Lower leg skin (tissue), 4 donors: Measurements from ENCODE around the gene SMTN. TPM values are rescaled to one million over a fixed set of nuclear protein-coding genes. Genes with fewer than 3 reads are reported as not detected.
A peak's percentile ranks its signal among the peaks of the same experiment; 100 is the strongest.

Source experiments
- DNase-seq, 2 donors: peaks; one replicate each; pipeline ENCODE4 v3.0.0-alpha.2; 2019; ENCODE audit warnings: low spot score in 2 of 2
- H3K4me3 ChIP-seq: fragments of 200-600 bp; sonication (generic); 2 replicates; pipeline ENCODE4 v1.5.1; 2017; ENCODE audit warnings: mild to moderate bottlenecking, low read depth; ENCODE audit not compliant: poor library complexity, severe bottlenecking
- POLR2A ChIP-seq, 2 donors: fragments of 450-650 bp; IDR thresholded peaks; one replicate each; pipeline ENCODE4 v1.6.1; 2016 to 2017; ENCODE audit warnings: antibody characterized with exemption in 2 of 2, mild to moderate bottlenecking in 1 of 2, moderate library complexity in 1 of 2
- WGBS, 2 donors: methylation state at CpG; one replicate each; pipeline ENCODE4 v1.1.5; 2018; 5-methylcytosine and 5-hydroxymethylcytosine counted together
- intact Hi-C: fragments of 100-400 bp; cut with DNase I; formaldehyde crosslinking; loops from one replicate; pipeline ENCODE4 v1.15.0; 2023; ENCODE audit warnings: low total_unique reads
- total RNA-seq, 4 donors: library from RNA; depleted of rRNA; stranded (reverse); fragments of >200 nt; gene quantifications; one replicate each; pipeline ENCODE4 v1.1.0, GENCODE V29; 2016
- TF ChIP-seq, protein P1 (sequence below), 3 donors: fragments of 450-650 bp; IDR thresholded peaks; one replicate each; pipeline ENCODE4 v1.5.1; 2016; ENCODE audit warnings: antibody characterized with exemption in 3 of 3, mild to moderate bottlenecking in 3 of 3, moderate library complexity in 2 of 3

The SMTN gene
- total RNA-seq, 4 donors from 2014 or later: 46.1 to 86.1 (median 62.3) TPM

DNA sequence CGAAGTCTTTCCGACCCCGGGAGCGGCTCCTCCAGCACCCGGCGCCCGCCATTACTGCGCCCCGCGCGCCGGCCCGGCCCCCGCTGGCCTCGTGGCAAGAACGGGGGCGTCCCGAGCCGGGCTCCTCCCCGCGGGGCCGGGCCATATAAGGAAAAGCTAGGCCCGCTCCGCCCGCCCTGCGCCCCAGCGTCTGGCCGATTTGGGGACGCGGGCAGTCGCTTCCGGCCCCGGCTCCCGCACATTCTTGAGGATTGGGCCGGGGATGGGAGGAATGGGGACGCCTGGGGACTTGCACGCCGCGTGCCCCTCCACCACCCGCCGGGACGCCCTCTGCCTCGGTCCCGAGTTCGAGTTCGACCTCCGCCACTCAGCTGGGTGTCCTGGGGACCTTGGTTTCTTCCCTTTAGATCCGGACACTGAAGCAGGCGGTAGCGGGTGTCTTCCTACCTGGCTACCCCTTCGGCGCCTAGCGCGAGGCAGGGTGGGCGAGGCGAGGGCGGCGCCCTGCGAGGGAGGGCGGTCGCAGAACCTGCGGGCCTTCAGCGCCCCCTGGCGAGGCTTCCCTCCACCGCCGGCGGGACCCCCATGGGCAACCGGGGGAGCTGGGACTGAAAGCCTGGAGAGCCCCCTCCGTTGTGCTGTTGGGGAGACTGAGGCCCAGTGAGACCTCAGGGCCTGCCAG, 3.8 kb downstream of the SMTN start:
- WGBS, 2 donors: 0 to 1% methylated on average over 1 to 27 of the region's 69 CpGs
- peak; percentile 81 to 98 for DNase-seq
- H3K4me3 ChIP-seq: peak overlapping the region; percentile 30
- intact Hi-C loops: loop anchor here (5.0 kb wide), 1 partner anchor 138 kb away; no protein-coding TSS in a partner anchor
- peak in 1 of 2 donors; percentile 7 for TF ChIP-seq POLR2A (IDR thresholded peaks at IDR 0.05)
- TF ChIP-seq, protein P1, sequence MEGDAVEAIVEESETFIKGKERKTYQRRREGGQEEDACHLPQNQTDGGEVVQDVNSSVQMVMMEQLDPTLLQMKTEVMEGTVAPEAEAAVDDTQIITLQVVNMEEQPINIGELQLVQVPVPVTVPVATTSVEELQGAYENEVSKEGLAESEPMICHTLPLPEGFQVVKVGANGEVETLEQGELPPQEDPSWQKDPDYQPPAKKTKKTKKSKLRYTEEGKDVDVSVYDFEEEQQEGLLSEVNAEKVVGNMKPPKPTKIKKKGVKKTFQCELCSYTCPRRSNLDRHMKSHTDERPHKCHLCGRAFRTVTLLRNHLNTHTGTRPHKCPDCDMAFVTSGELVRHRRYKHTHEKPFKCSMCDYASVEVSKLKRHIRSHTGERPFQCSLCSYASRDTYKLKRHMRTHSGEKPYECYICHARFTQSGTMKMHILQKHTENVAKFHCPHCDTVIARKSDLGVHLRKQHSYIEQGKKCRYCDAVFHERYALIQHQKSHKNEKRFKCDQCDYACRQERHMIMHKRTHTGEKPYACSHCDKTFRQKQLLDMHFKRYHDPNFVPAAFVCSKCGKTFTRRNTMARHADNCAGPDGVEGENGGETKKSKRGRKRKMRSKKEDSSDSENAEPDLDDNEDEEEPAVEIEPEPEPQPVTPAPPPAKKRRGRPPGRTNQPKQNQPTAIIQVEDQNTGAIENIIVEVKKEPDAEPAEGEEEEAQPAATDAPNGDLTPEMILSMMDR (IDR thresholded peaks at IDR 0.05): peak in 1 of 3 donors; percentile 22

DNA sequence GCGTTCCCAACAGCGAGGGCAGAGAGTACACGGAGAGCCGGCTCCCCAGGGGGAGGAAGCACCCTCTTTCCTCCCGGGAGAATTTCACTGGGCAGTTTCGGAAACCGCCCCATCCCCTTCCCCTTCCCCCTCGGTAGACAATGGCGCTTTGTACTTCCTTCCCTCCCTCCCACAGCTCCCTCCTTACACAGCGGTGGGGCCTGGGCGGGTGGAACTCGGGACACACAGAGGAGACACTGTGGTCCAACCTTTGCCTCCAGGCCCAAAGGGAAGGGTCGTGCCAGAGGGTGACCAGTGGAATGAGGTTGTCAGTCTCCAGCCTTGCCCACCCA, 4.3 kb downstream of the SMTN start:
- TF ChIP-seq, protein P1 (IDR thresholded peaks at IDR 0.05): no peak
- no peak for TF ChIP-seq POLR2A (IDR thresholded peaks at IDR 0.05)
- intact Hi-C loops: loop anchor here (5.0 kb wide), 1 partner anchor 138 kb away; no protein-coding TSS in a partner anchor
- H3K4me3 ChIP-seq: no peak overlapping the region
- peak; percentile 35 to 90 for DNase-seq
- WGBS, 2 donors: 15 to 22% methylated on average over 11 to 12 of the region's 13 CpGs

DNA sequence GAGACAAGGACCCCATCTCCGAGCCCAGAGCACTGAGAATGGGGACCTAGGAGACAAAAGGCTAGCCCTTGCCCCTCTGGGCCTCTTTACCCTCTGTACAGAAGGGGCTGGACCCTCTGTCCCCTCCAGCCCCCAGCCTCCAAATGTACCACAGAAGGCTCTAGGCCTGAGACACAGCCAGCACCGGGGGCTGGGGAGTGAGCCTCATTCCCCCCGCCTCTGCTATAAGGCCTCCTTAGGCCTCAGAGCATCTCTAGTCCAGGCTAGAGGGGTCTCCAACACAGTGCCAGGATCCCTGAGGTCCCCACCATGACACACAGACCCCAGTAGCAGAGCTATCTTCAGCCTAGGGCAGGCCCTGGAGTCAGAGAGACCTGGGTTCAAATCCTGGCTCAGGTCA, 4.8 kb downstream of the SMTN start:
- no peak for DNase-seq
- H3K4me3 ChIP-seq: no peak overlapping the region
- WGBS, 2 donors: 75 to 80% methylated on average over 3 of the region's 3 CpGs
- intact Hi-C loops: loop anchor here (5.0 kb wide), 1 partner anchor 139 kb away; no protein-coding TSS in a partner anchor
- TF ChIP-seq POLR2A (IDR thresholded peaks at IDR 0.05): no peak
- TF ChIP-seq, protein P1 (IDR thresholded peaks at IDR 0.05): no peak

DNA sequence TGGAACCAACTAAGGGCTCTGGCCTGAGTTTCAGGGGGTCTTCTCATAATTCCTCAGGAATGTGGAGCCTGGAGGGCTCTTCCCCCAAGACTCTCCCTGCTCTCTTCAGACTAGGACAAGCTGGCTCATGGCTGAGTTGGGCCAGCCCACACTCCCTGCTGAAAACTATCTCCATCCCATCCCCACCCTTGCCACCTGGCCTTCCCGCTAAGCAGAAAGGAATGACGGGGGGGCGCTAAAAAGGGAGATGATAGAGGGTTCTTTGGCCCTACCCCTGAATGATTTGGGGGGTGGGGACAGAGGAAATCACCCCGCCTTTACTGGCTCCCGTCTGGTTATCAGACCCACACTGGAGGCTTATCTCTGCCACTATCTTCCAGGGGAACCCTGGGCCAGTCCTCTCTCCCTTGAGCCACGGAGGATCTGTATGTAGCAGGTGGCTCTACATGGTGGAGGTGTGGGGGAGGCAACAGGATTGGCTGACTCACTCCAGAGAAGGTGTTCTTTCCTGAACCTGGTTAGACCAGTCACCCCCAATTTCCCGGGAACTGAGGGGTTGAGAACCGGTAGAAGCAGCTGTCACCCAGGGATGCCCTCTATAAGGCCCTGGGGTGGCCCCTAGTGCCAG, 5.7 kb downstream of the SMTN start:
- WGBS, 2 donors: 62% methylated on average over 8 of the region's 8 CpGs
- intact Hi-C loops: loop anchor here (5.0 kb wide), 1 partner anchor 140 kb away; no protein-coding TSS in a partner anchor
- TF ChIP-seq, protein P1 (IDR thresholded peaks at IDR 0.05): no peak
- no peak for TF ChIP-seq POLR2A (IDR thresholded peaks at IDR 0.05)
- no peak overlapping the region for H3K4me3 ChIP-seq
- DNase-seq: no peak

DNA sequence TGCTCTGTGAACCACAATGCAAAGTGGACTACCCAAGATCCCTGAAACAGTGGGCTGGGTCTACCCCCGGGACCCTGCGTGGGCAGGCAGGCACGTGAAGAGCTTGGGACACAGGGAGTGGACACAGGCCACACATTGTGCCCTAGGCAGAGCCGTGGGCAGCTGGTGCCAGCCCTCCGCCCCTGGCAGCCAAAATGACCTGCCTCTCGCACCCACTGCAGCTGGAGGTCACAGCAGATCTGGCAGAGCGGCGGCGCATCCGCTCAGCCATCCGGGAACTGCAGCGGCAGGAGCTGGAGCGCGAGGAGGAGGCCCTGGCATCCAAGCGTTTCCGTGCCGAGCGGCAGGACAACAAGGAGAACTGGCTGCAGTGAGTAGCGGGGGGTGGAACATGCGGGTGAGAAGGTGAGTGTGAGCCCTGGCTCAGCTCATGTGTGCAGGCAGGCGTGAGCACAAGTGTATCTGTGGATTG, 6.7 kb downstream of the SMTN start:
- TF ChIP-seq POLR2A (IDR thresholded peaks at IDR 0.05): no peak
- TF ChIP-seq, protein P1 (IDR thresholded peaks at IDR 0.05): no peak
- no peak for DNase-seq
- intact Hi-C loops: loop anchor here (5.0 kb wide), 1 partner anchor 140 kb away; no protein-coding TSS in a partner anchor
- WGBS, 2 donors: 87 to 88% methylated on average over 21 of the region's 21 CpGs
- H3K4me3 ChIP-seq: no peak overlapping the region
